ENCODE data around the gene LRBA.
"Not testable (repeated sequence)": the region's sequence is repeated elsewhere in the genome, so short reads cannot be mapped to it uniquely, and the experiment has no call there.

DNA sequence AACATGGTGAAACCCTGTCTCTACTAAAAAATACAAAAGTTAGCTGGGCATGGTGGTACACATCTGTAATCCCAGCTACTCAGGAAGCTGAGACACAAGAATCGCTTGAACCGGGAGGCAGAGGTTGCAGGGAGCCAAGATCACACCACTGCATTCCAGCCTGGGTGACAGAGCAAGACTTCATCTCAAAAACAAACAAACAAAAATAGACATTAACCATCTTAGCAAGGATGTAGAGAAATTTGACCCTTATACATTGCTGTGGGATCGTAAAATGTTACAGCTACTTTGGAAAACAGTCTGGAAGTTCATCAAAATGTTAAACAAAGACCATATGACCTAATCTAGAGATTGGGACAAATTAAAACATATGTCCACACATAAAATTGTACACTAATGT, 96.5 kb downstream of the LRBA start:
- TF ChIP-seq POLR2A (IDR thresholded peaks at IDR 0.05) = not testable (repeated sequence)
- TF ChIP-seq, protein P1, sequence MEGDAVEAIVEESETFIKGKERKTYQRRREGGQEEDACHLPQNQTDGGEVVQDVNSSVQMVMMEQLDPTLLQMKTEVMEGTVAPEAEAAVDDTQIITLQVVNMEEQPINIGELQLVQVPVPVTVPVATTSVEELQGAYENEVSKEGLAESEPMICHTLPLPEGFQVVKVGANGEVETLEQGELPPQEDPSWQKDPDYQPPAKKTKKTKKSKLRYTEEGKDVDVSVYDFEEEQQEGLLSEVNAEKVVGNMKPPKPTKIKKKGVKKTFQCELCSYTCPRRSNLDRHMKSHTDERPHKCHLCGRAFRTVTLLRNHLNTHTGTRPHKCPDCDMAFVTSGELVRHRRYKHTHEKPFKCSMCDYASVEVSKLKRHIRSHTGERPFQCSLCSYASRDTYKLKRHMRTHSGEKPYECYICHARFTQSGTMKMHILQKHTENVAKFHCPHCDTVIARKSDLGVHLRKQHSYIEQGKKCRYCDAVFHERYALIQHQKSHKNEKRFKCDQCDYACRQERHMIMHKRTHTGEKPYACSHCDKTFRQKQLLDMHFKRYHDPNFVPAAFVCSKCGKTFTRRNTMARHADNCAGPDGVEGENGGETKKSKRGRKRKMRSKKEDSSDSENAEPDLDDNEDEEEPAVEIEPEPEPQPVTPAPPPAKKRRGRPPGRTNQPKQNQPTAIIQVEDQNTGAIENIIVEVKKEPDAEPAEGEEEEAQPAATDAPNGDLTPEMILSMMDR (IDR thresholded peaks at IDR 0.05) = not testable (repeated sequence)

All from testis (tissue), 2 donors.